Smooth muscle cell (in vitro differentiated cells): ENCODE data around the gene CNKSR3. TPM values are rescaled to one million over a fixed set of nuclear protein-coding genes. Genes with fewer than 3 reads are reported as not detected.

Experiments used
- DNase-seq: peaks from one replicate; lab custom pipeline; 2025; ENCODE audit not compliant: unreplicated experiment; lab: John Stamatoyannopoulos, UW
- H2AFZ ChIP-seq: fragments of 200-600 bp; sonication (generic); 2 replicates; pipeline ENCODE4 v1.6.0; 2016; ENCODE audit warnings: antibody characterized with exemption, low read depth, mild to moderate bottlenecking
- H3F3A ChIP-seq: fragments of 200-600 bp; sonication (generic); 2 replicates; pipeline ENCODE4 v1.6.0; 2017; ENCODE audit warnings: antibody characterized with exemption, low read depth
- H3K27ac ChIP-seq: fragments of 200-600 bp; sonication (generic); 2 replicates; pipeline ENCODE4 v1.5.1; 2016; ENCODE audit warnings: low read depth, mild to moderate bottlenecking
- H3K27me3 ChIP-seq: fragments of 200-600 bp; sonication (generic); 2 replicates; pipeline ENCODE4 v1.6.1; 2016; ENCODE audit warnings: low read depth, mild to moderate bottlenecking
- H3K36me3 ChIP-seq: fragments of 200-600 bp; sonication (generic); 2 replicates; pipeline ENCODE4 v1.5.1; 2016; ENCODE audit warnings: low read depth
- H3K4me1 ChIP-seq: fragments of 200-600 bp; sonication (generic); 2 replicates; pipeline ENCODE4 v1.5.1; 2016; ENCODE audit warnings: low read depth
- H3K4me2 ChIP-seq: fragments of 200-600 bp; sonication (generic); 2 replicates; pipeline ENCODE4 v1.6.0; 2016; ENCODE audit warnings: mild to moderate bottlenecking
- H3K4me3 ChIP-seq: fragments of 200-600 bp; sonication (generic); 2 replicates; pipeline ENCODE4 v1.5.1; 2016; ENCODE audit warnings: mild to moderate bottlenecking
- H3K79me2 ChIP-seq: fragments of 200-600 bp; sonication (generic); 2 replicates; pipeline ENCODE4 v1.6.0; 2016; ENCODE audit warnings: low read depth, mild to moderate bottlenecking
- H3K9ac ChIP-seq: fragments of 200-600 bp; sonication (generic); 2 replicates; pipeline ENCODE4 v1.6.0; 2016; ENCODE audit warnings: low read depth
- H3K9me3 ChIP-seq: fragments of 200-600 bp; sonication (generic); replicated peaks from 2 replicates; pipeline ENCODE4 v1.5.1; 2016; ENCODE audit warnings: low read depth
- H4K20me1 ChIP-seq: fragments of 200-600 bp; sonication (generic); 2 replicates; pipeline ENCODE4 v1.6.0; 2016; ENCODE audit warnings: low read depth
- CTCF ChIP-seq: fragments of 200-600 bp; sonication (generic); IDR thresholded peaks from 2 replicates; pipeline ENCODE4 v1.5.1; 2017; ENCODE audit warnings: borderline replicate concordance, mild to moderate bottlenecking, antibody characterized with exemption; ENCODE audit not compliant: insufficient read depth, poor library complexity, severe bottlenecking
- WGBS: methylation state at CpG from one replicate; pipeline ENCODE4 v1.1.7; 2016; ENCODE audit warnings: low lambda C conversion rate; 5-methylcytosine and 5-hydroxymethylcytosine counted together
- polyA plus RNA-seq: library from polyadenylated mRNA; unstranded; fragments of >200 nt; fragmentation: Nextera tagmentation; extraction: Ambion mirVana; gene quantifications from 2 replicates; pipeline ENCODE4 v1.2.1, GENCODE V29; 2016
- total RNA-seq: library from RNA; depleted of rRNA; stranded (reverse); fragments of >200 nt; gene quantifications from 2 replicates; pipeline ENCODE4 v1.2.3, GENCODE V29; 2014

The CNKSR3 gene
- total and polyA plus RNA-seq, 2 experiments from 2014 or later = 5.0 to 5.5 TPM

GRCh38 chr6:154407440-154407839 is 103.0 kb downstream of the CNKSR3 start:
- WGBS = 97% methylated on average over 5 of the region's 5 CpGs

GRCh38 chr6:154406869-154407268 is 103.6 kb downstream of the CNKSR3 start:
- 97% methylated on average over 10 of the region's 10 CpGs for WGBS
- Histone ChIP-seq H3K4me3 (no peak overlapping the region), H3K27me3 (no peaks in the 10 kb centered on the region), H2AFZ (no peak overlapping the region), H3K9me3 (no peaks in the 10 kb centered on the region), H3K9ac (no peak overlapping the region), H3K27ac (no peak overlapping the region), H3F3A (peaks cover 10% of the 10 kb centered on the region), H3K4me1 (peaks cover 10% of the 10 kb centered on the region), H4K20me1 (no peaks in the 10 kb centered on the region), H3K4me2 (no peak overlapping the region), H3K36me3 (no peaks in the 10 kb centered on the region), H3K79me2 (no peaks in the 10 kb centered on the region)
- TF ChIP-seq CTCF = no peak
- no peak for DNase-seq

More at GRCh38 chr6:154407440-154407839, 103.0 kb downstream of the CNKSR3 start:
- TF ChIP-seq CTCF = no peak
- Histone ChIP-seq H3F3A (peaks cover 10% of the 10 kb centered on the region), H3K9ac (no peak overlapping the region), H3K27ac (no peak overlapping the region), H3K4me2 (no peak overlapping the region), H3K79me2 (no peaks in the 10 kb centered on the region), H2AFZ (no peak overlapping the region), H4K20me1 (no peaks in the 10 kb centered on the region), H3K27me3 (no peaks in the 10 kb centered on the region), H3K4me3 (no peak overlapping the region), H3K9me3 (no peaks in the 10 kb centered on the region), H3K36me3 (no peaks in the 10 kb centered on the region), H3K4me1 (peaks cover 10% of the 10 kb centered on the region)
- no peak for DNase-seq

GRCh38 chr6:154406301-154406700 is 104.2 kb downstream of the CNKSR3 start:
- 98% methylated on average over 20 of the region's 20 CpGs for WGBS
- Histone ChIP-seq H3K4me2 (no peak overlapping the region), H3K4me3 (no peak overlapping the region), H4K20me1 (no peaks in the 10 kb centered on the region), H3K4me1 (peaks cover 10% of the 10 kb centered on the region), H3F3A (peaks cover 7% of the 10 kb centered on the region), H3K9me3 (no peaks in the 10 kb centered on the region), H3K9ac (no peak overlapping the region), H3K27me3 (no peaks in the 10 kb centered on the region), H2AFZ (no peak overlapping the region), H3K27ac (no peak overlapping the region), H3K36me3 (no peaks in the 10 kb centered on the region), H3K79me2 (no peaks in the 10 kb centered on the region)
- no peak for TF ChIP-seq CTCF
- DNase-seq = no peak

- Histone ChIP-seq H3K36me3 (no peaks in the 10 kb centered on the region), H3F3A (peaks cover 10% of the 10 kb centered on the region), H3K9ac (no peak overlapping the region), H3K27ac (peak overlapping the region; percentile 85), H3K27me3 (no peaks in the 10 kb centered on the region), H3K4me3 (no peak overlapping the region), H3K9me3 (no peaks in the 10 kb centered on the region), H3K79me2 (no peaks in the 10 kb centered on the region), H3K4me2 (peak overlapping the region; percentile 48), H4K20me1 (no peaks in the 10 kb centered on the region), H3K4me1 (peaks cover 1% of the 10 kb centered on the region), H2AFZ (no peak overlapping the region)
- WGBS = 59% methylated on average over 6 of the region's 6 CpGs
- TF ChIP-seq CTCF = no peak
- DNase-seq = no peak
Observed at GRCh38 chr6:154404791-154405400, 105.6 kb downstream of the CNKSR3 start.
